ENCODE measurements around the gene WDR93. TPM values are rescaled to one million over a fixed set of nuclear protein-coding genes. Genes with fewer than 3 reads are reported as not detected.
A peak's percentile ranks its signal among the peaks of the same experiment; 100 is the strongest.

The WDR93 gene
- total RNA-seq, 4 donors from 2014 or later: 1.5 TPM; not detected in 3

- Histone ChIP-seq H3K36me3 (no peaks in the 10 kb centered on the region), H3K27ac (no peak overlapping the region), H3K9me3 (no peaks in the 10 kb centered on the region), H3K27me3 (no peaks in the 10 kb centered on the region), H3K4me1 (no peaks in the 10 kb centered on the region), H3K4me3 (no peak overlapping the region)
- intact Hi-C loops (cut with DNase I; ENCODE audit: low total_unique reads): no loop called here
- DNase-seq: no peak
- TF ChIP-seq CTCF (IDR thresholded peaks at IDR 0.05) (no peak), POLR2A (IDR thresholded peaks at IDR 0.05) (no peak)
Observed at GRCh38 chr15:89649716-89650115, 40.9 kb upstream of the WDR93 start.

GRCh38 chr15:89652131-89652530 is 38.5 kb upstream of the WDR93 start:
- Histone ChIP-seq H3K9me3 (no peaks in the 10 kb centered on the region), H3K27ac (no peak overlapping the region), H3K4me1 (no peaks in the 10 kb centered on the region), H3K27me3 (no peaks in the 10 kb centered on the region), H3K36me3 (no peaks in the 10 kb centered on the region), H3K4me3 (no peak overlapping the region)
- no peak for TF ChIP-seq POLR2A (IDR thresholded peaks at IDR 0.05)
- TF ChIP-seq CTCF (IDR thresholded peaks at IDR 0.05): no peak
- intact Hi-C loops (cut with DNase I; ENCODE audit: low total_unique reads): no loop called here
- no peak for DNase-seq

- Histone ChIP-seq H3K4me1 (no peaks in the 10 kb centered on the region), H3K9me3 (no peaks in the 10 kb centered on the region), H3K27ac (no peak overlapping the region), H3K27me3 (no peaks in the 10 kb centered on the region), H3K36me3 (no peaks in the 10 kb centered on the region), H3K4me3 (no peak overlapping the region)
- intact Hi-C loops (cut with DNase I; ENCODE audit: low total_unique reads): no loop called here
- TF ChIP-seq CTCF (IDR thresholded peaks at IDR 0.05): no peak
- TF ChIP-seq POLR2A (IDR thresholded peaks at IDR 0.05): no peak
- DNase-seq: no peak
Observed at GRCh38 chr15:89652666-89653065, 37.9 kb upstream of the WDR93 start.

- DNase-seq: no peak
- H3K36me3 ChIP-seq: no peaks in the 10 kb centered on the region
- H3K4me3 ChIP-seq: no peak overlapping the region
- intact Hi-C loops (cut with DNase I; ENCODE audit: low total_unique reads): no loop called here
- H3K27ac ChIP-seq: no peak overlapping the region
- no peaks in the 10 kb centered on the region for H3K27me3 ChIP-seq
- H3K4me1 ChIP-seq: no peaks in the 10 kb centered on the region
- no peak for TF ChIP-seq CTCF (IDR thresholded peaks at IDR 0.05)
- no peak for TF ChIP-seq POLR2A (IDR thresholded peaks at IDR 0.05)
- no peaks in the 10 kb centered on the region for H3K9me3 ChIP-seq
Observed at GRCh38 chr15:89653578-89653977, 37.0 kb upstream of the WDR93 start.

- intact Hi-C loops (cut with DNase I; ENCODE audit: low total_unique reads): no loop called here
- Histone ChIP-seq H3K27ac (peak overlapping the region in 1 of 2 donors; percentile 50), H3K4me1 (no peaks in the 10 kb centered on the region), H3K9me3 (no peaks in the 10 kb centered on the region), H3K36me3 (no peaks in the 10 kb centered on the region), H3K27me3 (no peaks in the 10 kb centered on the region), H3K4me3 (peak overlapping the region; percentile 61 to 67)
- DNase-seq: no peak
- TF ChIP-seq POLR2A (IDR thresholded peaks at IDR 0.05): no peak
Observed at GRCh38 chr15:89654301-89654761, 36.3 kb upstream of the WDR93 start.

Data from uterus (tissue), 4 donors.